HepG2 (cell line): Measurements from ENCODE around the gene ENGASE. TPM values are rescaled to one million over a fixed set of nuclear protein-coding genes. Genes with fewer than 3 reads are reported as not detected.

Experiments
- ARID2 ChIP-seq: sonication (generic); formaldehyde crosslinking; IDR thresholded peaks from 2 replicates; pipeline ENCODE4 v1.8.1; 2022; ENCODE audit warnings: mild to moderate bottlenecking, missing genetic modification reagents, borderline replicate concordance
- EHMT2 ChIP-seq: fragments of 200-600 bp; sonication (generic); IDR thresholded peaks from 2 replicates; pipeline ENCODE4 v1.7.0; 2017; ENCODE audit warnings: antibody characterized with exemption, low read depth, low read length, borderline replicate concordance
- IRF9 ChIP-seq: sonication (generic); formaldehyde crosslinking; IDR thresholded peaks from 2 replicates; pipeline ENCODE4 v1.8.0; 2022; ENCODE audit warnings: missing genetic modification reagents, mild to moderate bottlenecking, borderline replicate concordance
- JARID2 ChIP-seq: sonication (generic); formaldehyde crosslinking; IDR thresholded peaks from 2 replicates; pipeline ENCODE4 v1.8.1; 2023; ENCODE audit warnings: missing genetic modification reagents, inconsistent platforms; ENCODE audit not compliant: insufficient replicate concordance
- KLF6 ChIP-seq: IDR thresholded peaks from 2 replicates; pipeline ENCODE4 v1.8.0; 2016; ENCODE audit warnings: missing biosample characterization, missing genetic modification reagents
- MAX ChIP-seq: IDR thresholded peaks from 2 replicates; pipeline ENCODE4 v1.6.1; 2012; ENCODE audit warnings: inconsistent platforms
- NCOR1 ChIP-seq: fragments of 200-600 bp; sonication (generic); IDR thresholded peaks from 2 replicates; pipeline ENCODE4 v1.7.0; 2017; ENCODE audit warnings: antibody characterized with exemption, low read length, borderline replicate concordance
- NR2C2 ChIP-seq: sonication (generic); formaldehyde crosslinking; IDR thresholded peaks from 2 replicates; pipeline ENCODE4 v1.4.0; 2020; ENCODE audit warnings: missing genetic modification reagents, mild to moderate bottlenecking, moderate library complexity, borderline replicate concordance
- PHB2 ChIP-seq: fragments of 450-650 bp; IDR thresholded peaks from 2 replicates; pipeline ENCODE4 v1.6.1; 2018; ENCODE audit not compliant: partially characterized antibody
- PLRG1 ChIP-seq: fragments of 450-650 bp; conservative IDR thresholded peaks from 2 replicates; pipeline ENCODE4 v1.6.1; 2016
- PTBP1 ChIP-seq: fragments of 200-400 bp; formaldehyde crosslinking; IDR thresholded peaks from 2 replicates; pipeline ENCODE4 v1.6.1; 2018; ENCODE audit warnings: low read length, low read depth; ENCODE audit not compliant: poor library complexity, severe bottlenecking
- SYNCRIP ChIP-seq: fragments of 200-400 bp; formaldehyde crosslinking; IDR thresholded peaks from 2 replicates; pipeline ENCODE4 v1.6.1; 2018; ENCODE audit warnings: mild to moderate bottlenecking, low read depth, low read length; ENCODE audit not compliant: insufficient read depth
- TAF1 ChIP-seq: sonication (generic); formaldehyde crosslinking; IDR thresholded peaks from 2 replicates; pipeline ENCODE4 v1.4.0; 2020; ENCODE audit warnings: missing genetic modification reagents
- ZFP90 ChIP-seq: sonication (generic); formaldehyde crosslinking; IDR thresholded peaks from 2 replicates; pipeline ENCODE4 v1.8.0; 2022; ENCODE audit warnings: missing genetic modification reagents, mild to moderate bottlenecking, inconsistent platforms, borderline replicate concordance
- ZNF263 ChIP-seq: sonication (generic); formaldehyde crosslinking; IDR thresholded peaks from 2 replicates; pipeline ENCODE4 v1.4.0; 2020; ENCODE audit warnings: missing genetic modification reagents
- ZNF275 ChIP-seq: sonication (generic); formaldehyde crosslinking; IDR thresholded peaks from 2 replicates; pipeline ENCODE4 v1.8.0; 2022; ENCODE audit warnings: missing genetic modification reagents, mild to moderate bottlenecking, inconsistent platforms, borderline replicate concordance
- ZNF33A ChIP-seq: sonication (generic); formaldehyde crosslinking; IDR thresholded peaks from 2 replicates; pipeline ENCODE4 v1.5.1; 2020; ENCODE audit warnings: missing genetic modification reagents, mild to moderate bottlenecking, moderate library complexity, borderline replicate concordance
- ZNF367 ChIP-seq: sonication (generic); formaldehyde crosslinking; IDR thresholded peaks from 2 replicates; pipeline ENCODE4 v1.4.0; 2020; ENCODE audit warnings: missing genetic modification reagents, borderline replicate concordance
- ZNF430 ChIP-seq: sonication (generic); formaldehyde crosslinking; IDR thresholded peaks from 2 replicates; pipeline ENCODE4 v1.9.0; 2021; ENCODE audit warnings: mild to moderate bottlenecking, missing genetic modification reagents
- ZNF484 ChIP-seq: sonication (generic); formaldehyde crosslinking; IDR thresholded peaks from 2 replicates; pipeline ENCODE4 v1.5.1; 2020; ENCODE audit warnings: mild to moderate bottlenecking, low read depth, missing genetic modification reagents, borderline replicate concordance
- ZNF572 ChIP-seq: sonication (generic); formaldehyde crosslinking; IDR thresholded peaks from 2 replicates; pipeline ENCODE4 v1.5.1; 2020; ENCODE audit warnings: mild to moderate bottlenecking, missing genetic modification reagents
- ZNF607 ChIP-seq: sonication (generic); formaldehyde crosslinking; IDR thresholded peaks from 2 replicates; pipeline ENCODE4 v1.5.1; 2020; ENCODE audit warnings: missing genetic modification reagents, mild to moderate bottlenecking, borderline replicate concordance
- ZNF652 ChIP-seq: IDR thresholded peaks from 2 replicates; pipeline ENCODE4 v1.6.1; 2016; ENCODE audit warnings: low read depth, borderline replicate concordance
- ZNF761 ChIP-seq: sonication (generic); formaldehyde crosslinking; conservative IDR thresholded peaks from 2 replicates; pipeline ENCODE4 v1.4.0; 2020; ENCODE audit warnings: mild to moderate bottlenecking, missing genetic modification reagents
- ZNF816 ChIP-seq: sonication (generic); formaldehyde crosslinking; IDR thresholded peaks from 2 replicates; pipeline ENCODE4 v1.8.0; 2022; ENCODE audit warnings: missing genetic modification reagents, mild to moderate bottlenecking, borderline replicate concordance
- polyA plus RNA-seq, 8 experiments: library from polyadenylated mRNA; depleted of rRNA in 3 of 8; stranded (reverse) in 7 of 8; unstranded in 1 of 8; fragments of >200 nt; fragmentation: Illumina TruSeq in 4 of 8; extraction: Trizol in 4 of 8; gene quantifications; 2 replicates each; pipeline versions ENCODE4 v1.2.1 to v1.2.3, GENCODE V29; 2011 to 2016; ENCODE audit warnings: low read depth in 4 of 8, missing spikeins in 1 of 8, mixed read lengths in 1 of 8; ENCODE audit not compliant: insufficient read depth in 1 of 8
- total RNA-seq, 5 experiments: library from RNA; depleted of rRNA; stranded (reverse); fragments of >200 nt; fragmentation: Illumina TruSeq; extraction: Trizol; gene quantifications; 2 replicates each; pipeline ENCODE4 v1.2.3, GENCODE V29; 2016; ENCODE audit warnings: low read depth in 1 of 5

Gene ENGASE
- total and polyA plus RNA-seq, 2 of the 13 experiments (the other 11 are each of a cell fraction or from before 2014, with no cell fraction given) = 10.6 to 18.1 TPM

GRCh38 chr17:79026376-79027273 lies 48.0 kb upstream of the ENGASE start (continued):
- peak; percentile 45 for TF ChIP-seq PTBP1
- no peak for TF ChIP-seq PHB2
- TF ChIP-seq ZNF33A = no peak
- TF ChIP-seq ZNF430 (CRISPR knock-in tag) = peak; percentile 50; the same call in 1 of the 2 replicates
- peak; percentile 52; the same call in 1 of the 2 replicates for TF ChIP-seq IRF9 (CRISPR knock-in tag)
- peak; percentile 52; the same call in 1 of the 2 replicates for TF ChIP-seq ZNF607 (CRISPR knock-in tag)
- TF ChIP-seq NR2C2 (CRISPR knock-in tag) = peak; percentile 48; the same call in 1 of the 2 replicates
- TF ChIP-seq ARID2 (CRISPR knock-in tag) = no peak
- no peak for TF ChIP-seq ZNF816 (CRISPR knock-in tag)
- TF ChIP-seq ZNF263 = peak; percentile 73; the same call in 1 of the 2 replicates
- no peak for TF ChIP-seq SYNCRIP
- no peak for TF ChIP-seq KLF6 (CRISPR knock-in tag)
- peak; percentile 25; the same call in 1 of the 2 replicates for TF ChIP-seq ZNF572 (CRISPR knock-in tag)
- no peak for TF ChIP-seq EHMT2
- peak; percentile 80 for TF ChIP-seq ZNF761 (CRISPR knock-in tag)
- TF ChIP-seq TAF1 = peak; percentile 70
- peak; percentile 83 for TF ChIP-seq MAX
- TF ChIP-seq ZNF652 (CRISPR knock-in tag) = no peak
- TF ChIP-seq JARID2 (CRISPR knock-in tag) = peak; percentile 9
- peak; percentile 41 for TF ChIP-seq ZFP90 (CRISPR knock-in tag)
- peak; percentile 90 for TF ChIP-seq NCOR1
- no peak for TF ChIP-seq ZNF484
- TF ChIP-seq ZNF367 = no peak
- no peak for TF ChIP-seq PLRG1
- peak; percentile 60; the same call in 1 of the 2 replicates for TF ChIP-seq ZNF275 (CRISPR knock-in tag)
